IMR-90 (cell line): ENCODE results near the gene ARHGAP24. TPM values are rescaled to one million over a fixed set of nuclear protein-coding genes. Genes with fewer than 3 reads are reported as not detected.

ENCODE experiments used
- ATAC-seq: fragments of 200-7000 bp; cut with Tn5 transposase; 2 replicates; pipeline ENCODE4 v1.9.1; 2020; ENCODE audit warnings: low read depth, mild to moderate bottlenecking, moderate library complexity
- BruUV-seq: library from RNA; stranded (reverse); fragments of 400-500 nt; replicated peaks from 2 replicates; lab custom pipeline; 2021; lab: Mats Ljungman, UMichigan
- CTCF ChIA-PET: fragments of 300-600 bp; formaldehyde crosslinking; extraction: SDS; loops from one replicate; lab custom pipeline; 2021; ENCODE audit warnings: antibody characterized with exemption; lab: Yijun Ruan, JAX
- POLR2A ChIA-PET: fragments of 300-600 bp; sonication (Branson Sonifier 250); formaldehyde crosslinking; loops from one replicate; lab custom pipeline; 2022; ENCODE audit warnings: antibody characterized with exemption; ENCODE audit not compliant: unreplicated experiment; lab: Charles Lee
- DNase-seq: peaks from one replicate; pipeline ENCODE4 v3.0.0; 2013
- H2AFZ ChIP-seq: replicated peaks from 2 replicates; pipeline ENCODE3; 2013; ENCODE audit warnings: low read length, mild to moderate bottlenecking; ENCODE audit not compliant: poor library complexity
- H2AK5ac ChIP-seq: 2 replicates; pipeline ENCODE4 v1.6.1; 2013; ENCODE audit warnings: low read depth, low read length, inconsistent platforms
- H2AK9ac ChIP-seq: replicated peaks from 2 replicates; pipeline ENCODE3; 2013; ENCODE audit warnings: mild to moderate bottlenecking, low read depth, low read length, moderate library complexity; ENCODE audit not compliant: poor library complexity
- H2BK120ac ChIP-seq: 2 replicates; pipeline ENCODE4 v1.6.1; 2013; ENCODE audit warnings: low read depth, low read length, inconsistent platforms
- H2BK15ac ChIP-seq: 3 replicates; pipeline ENCODE4 v1.6.1; 2013; ENCODE audit warnings: low read depth, low read length, inconsistent platforms
- H2BK20ac ChIP-seq: 2 replicates; pipeline ENCODE4 v1.6.1; 2013; ENCODE audit warnings: low read depth, mild to moderate bottlenecking, inconsistent platforms, low read length, moderate library complexity
- H2BK5ac ChIP-seq: 2 replicates; pipeline ENCODE4 v1.6.1; 2013; ENCODE audit warnings: mild to moderate bottlenecking, low read depth, low read length, inconsistent platforms; ENCODE audit not compliant: poor library complexity, severe bottlenecking
- H3K14ac ChIP-seq: replicated peaks from 2 replicates; pipeline ENCODE4 v1.6.1; 2013; ENCODE audit warnings: low read depth, low read length, inconsistent platforms
- H3K18ac ChIP-seq: 2 replicates; pipeline ENCODE4 v1.6.1; 2013; ENCODE audit warnings: low read depth, low read length, control low read depth
- H3K23ac ChIP-seq: 2 replicates; pipeline ENCODE4 v1.6.1; 2013; ENCODE audit warnings: low read depth, low read length, inconsistent platforms
- H3K27ac ChIP-seq: 2 replicates; pipeline ENCODE4 v1.5.1; 2013; ENCODE audit warnings: mild to moderate bottlenecking, control low read depth, low read length; ENCODE audit not compliant: insufficient read depth
- H3K27me3 ChIP-seq: 2 replicates; pipeline ENCODE4 v1.6.1; 2013; ENCODE audit warnings: low read length; ENCODE audit not compliant: control insufficient read depth, insufficient read depth
- H3K36me3 ChIP-seq: 2 replicates; pipeline ENCODE4 v1.6.1; 2013; ENCODE audit warnings: low read length, mixed read lengths; ENCODE audit not compliant: control insufficient read depth, insufficient read depth
- H3K4ac ChIP-seq: 2 replicates; pipeline ENCODE4 v1.6.1; 2013; ENCODE audit warnings: low read depth, low read length, inconsistent platforms
- H3K4me1 ChIP-seq: 2 replicates; pipeline ENCODE4 v1.6.1; 2013; ENCODE audit warnings: low read length, mixed read lengths; ENCODE audit not compliant: control insufficient read depth, insufficient read depth
- H3K4me2 ChIP-seq: 2 replicates; pipeline ENCODE4 v1.6.1; 2013; ENCODE audit warnings: low read depth, mild to moderate bottlenecking, control low read depth, low read length, moderate library complexity
- H3K4me3 ChIP-seq: 2 replicates; pipeline ENCODE4 v1.5.1; 2013; ENCODE audit warnings: low read depth, mild to moderate bottlenecking, control low read depth, low read length, moderate library complexity; ENCODE audit not compliant: insufficient read depth
- H3K56ac ChIP-seq: 2 replicates; pipeline ENCODE4 v1.6.1; 2013; ENCODE audit warnings: low read length, inconsistent platforms; ENCODE audit not compliant: insufficient read depth; ENCODE audit errors: extremely low read depth
- H3K79me1 ChIP-seq, 2 experiments: 2 replicates each; pipeline ENCODE4 v1.6.1; 2013; ENCODE audit warnings: low read length in 2 of 2, inconsistent platforms in 1 of 2, low read depth in 1 of 2
- H3K9ac ChIP-seq: 2 replicates; pipeline ENCODE4 v1.6.1; 2013; ENCODE audit warnings: low read depth, low read length, control low read depth
- H3K9me1 ChIP-seq: 2 replicates; pipeline ENCODE4 v1.6.1; 2013; ENCODE audit warnings: low read length, inconsistent platforms; ENCODE audit not compliant: insufficient read depth
- H3K9me3 ChIP-seq: 2 replicates; pipeline ENCODE4 v1.6.1; 2013; ENCODE audit warnings: low read length; ENCODE audit not compliant: control insufficient read depth, insufficient read depth
- H4K20me1 ChIP-seq: 2 replicates; pipeline ENCODE4 v1.6.1; 2013; ENCODE audit warnings: low read length, inconsistent platforms; ENCODE audit not compliant: insufficient read depth
- H4K5ac ChIP-seq: 2 replicates; pipeline ENCODE4 v1.6.1; 2013; ENCODE audit warnings: mild to moderate bottlenecking, low read depth, low read length, control low read depth
- H4K8ac ChIP-seq, 2 experiments: 2 replicates each; pipeline ENCODE4 v1.6.1; 2013; ENCODE audit warnings: low read depth in 2 of 2, low read length in 2 of 2, control low read depth in 1 of 2, inconsistent platforms in 1 of 2
- H4K91ac ChIP-seq: 2 replicates; pipeline ENCODE4 v1.6.1; 2013; ENCODE audit warnings: low read depth, low read length, inconsistent platforms; ENCODE audit not compliant: insufficient read depth
- BHLHE40 ChIP-seq: fragments of 150-350 bp; IDR thresholded peaks from 2 replicates; pipeline ENCODE4 v1.6.1; 2016; ENCODE audit warnings: mild to moderate bottlenecking, low read depth, low read length
- CEBPB ChIP-seq: IDR thresholded peaks from 2 replicates; pipeline ENCODE4 v1.6.1; 2012; ENCODE audit warnings: low read depth, low read length, improper control_type of control experiment
- CHD1 ChIP-seq: IDR thresholded peaks from 2 replicates; pipeline ENCODE4 v1.6.1; 2012; ENCODE audit warnings: low read depth, low read length, improper control_type of control experiment
- CTCF ChIP-seq: conservative IDR thresholded peaks from 2 replicates; pipeline ENCODE4 v1.5.1; 2012; ENCODE audit warnings: mild to moderate bottlenecking, low read depth, low read length, improper control_type of control experiment
- ELK1 ChIP-seq: fragments of 150-350 bp; IDR thresholded peaks from 2 replicates; pipeline ENCODE4 v1.6.1; 2016; ENCODE audit warnings: low read depth, mild to moderate bottlenecking, low read length, moderate library complexity, borderline replicate concordance
- FOS ChIP-seq: fragments of 150-350 bp; IDR thresholded peaks from 2 replicates; pipeline ENCODE4 v1.6.1; 2016; ENCODE audit warnings: low read depth, low read length
- MAFK ChIP-seq: IDR thresholded peaks from 2 replicates; pipeline ENCODE4 v1.6.1; 2012; ENCODE audit warnings: low read depth, low read length, improper control_type of control experiment
- MAZ ChIP-seq: IDR thresholded peaks from 2 replicates; pipeline ENCODE4 v1.6.1; 2012; ENCODE audit warnings: low read depth, mild to moderate bottlenecking, low read length, improper control_type of control experiment, moderate library complexity, borderline replicate concordance
- MXI1 ChIP-seq: IDR thresholded peaks from 2 replicates; pipeline ENCODE4 v1.6.1; 2012; ENCODE audit warnings: low read depth, mild to moderate bottlenecking, low read length, moderate library complexity, borderline replicate concordance
- NFE2L2 ChIP-seq: fragments of 150-350 bp; IDR thresholded peaks from 2 replicates; pipeline ENCODE4 v1.6.1; 2016; ENCODE audit warnings: low read depth, mild to moderate bottlenecking, low read length
- POLR2A ChIP-seq: IDR thresholded peaks from 2 replicates; pipeline ENCODE4 v1.6.1; 2012; ENCODE audit warnings: mild to moderate bottlenecking, low read depth, low read length
- RAD21 ChIP-seq: IDR thresholded peaks from 2 replicates; pipeline ENCODE4 v1.6.1; 2012; ENCODE audit warnings: low read length, improper control_type of control experiment
- RCOR1 ChIP-seq: IDR thresholded peaks from 2 replicates; pipeline ENCODE4 v1.6.1; 2012; ENCODE audit warnings: mild to moderate bottlenecking, low read length, improper control_type of control experiment; ENCODE audit not compliant: insufficient replicate concordance
- RFX5 ChIP-seq: IDR thresholded peaks from 2 replicates; pipeline ENCODE4 v1.8.0; 2012; ENCODE audit warnings: low read depth, mild to moderate bottlenecking, low read length, moderate library complexity
- SMC3 ChIP-seq: fragments of 150-350 bp; IDR thresholded peaks from 2 replicates; pipeline ENCODE4 v1.6.1; 2016; ENCODE audit warnings: low read depth, mild to moderate bottlenecking, antibody characterized with exemption, low read length, moderate library complexity
- USF2 ChIP-seq: fragments of 150-350 bp; IDR thresholded peaks from 2 replicates; pipeline ENCODE4 v1.6.1; 2017; ENCODE audit warnings: mild to moderate bottlenecking, antibody characterized with exemption, low read length, low read depth
- WGBS, 2 experiments: methylation state at CpG; one replicate each; pipeline versions ENCODE4 v1.1.5 to v1.1.7; 2013; ENCODE audit warnings: missing lambda C conversion rate in 2 of 2; ENCODE audit not compliant: insufficient read length in 1 of 2; ENCODE audit errors: extremely low coverage in 2 of 2; 5-methylcytosine and 5-hydroxymethylcytosine counted together
- dilution Hi-C: fragments of 300-500 bp; cut with HindIII; formaldehyde crosslinking; loops from one replicate; pipeline ENCODE4 v1.14.3; 2018; ENCODE audit warnings: low sequenced_read_pairs; ENCODE audit not compliant: unreplicated experiment
- in situ Hi-C: fragments of 300-500 bp; cut with MboI; formaldehyde crosslinking; loops from 3 replicates; pipeline ENCODE4 v1.14.3; 2019; ENCODE audit warnings: low sequenced_read_pairs, inconsistent platforms, mixed read lengths
- intact Hi-C: fragments of 100-400 bp; cut with micrococcal nuclease; formaldehyde crosslinking; loops from 2 replicates; pipeline ENCODE4 v1.10.0; 2022
- polyA plus RNA-seq, 3 experiments: library from polyadenylated mRNA; depleted of rRNA; stranded (reverse); fragments of >200 nt; gene quantifications; 2 replicates each; pipeline ENCODE4 v1.2.3, GENCODE V29; 2012; ENCODE audit warnings: low replicate concordance in 1 of 3
- total RNA-seq: library from RNA; depleted of rRNA; stranded (reverse); fragments of >200 nt; gene quantifications from 2 replicates; pipeline ENCODE4 v1.2.3, GENCODE V29; 2012

ARHGAP24 gene
- total and polyA plus RNA-seq, 2 of the 4 experiments (the other 2 are of a cell fraction) = 11.9 to 24.0 TPM

- H3K56ac ChIP-seq = no peak overlapping the region
- H2AK5ac ChIP-seq = no peak overlapping the region
- no peaks in the 10 kb centered on the region for H3K27me3 ChIP-seq
- no peak overlapping the region for H3K4me2 ChIP-seq
- H4K5ac ChIP-seq = no peak overlapping the region
- BruUV-seq = no TSS peak
- H4K8ac ChIP-seq = no peak overlapping the region
- no peak for DNase-seq
- peaks cover 4% of the 10 kb centered on the region; the same call in 1 of the 2 replicates for H4K20me1 ChIP-seq
- H3K18ac ChIP-seq = no peak overlapping the region
- no peaks in the 10 kb centered on the region for H3K9me3 ChIP-seq
- no peak overlapping the region for H2AFZ ChIP-seq
- no peak overlapping the region for H2BK15ac ChIP-seq
- H2BK5ac ChIP-seq = no peak overlapping the region
- H2BK120ac ChIP-seq = no peak overlapping the region
- H4K91ac ChIP-seq = no peak overlapping the region
- WGBS, 2 experiments = no CpG with 5 or more reads among the region's 2 CpGs
- no peak overlapping the region for H3K4me3 ChIP-seq
- H3K14ac ChIP-seq = no peak overlapping the region
- no peak overlapping the region for H3K9ac ChIP-seq
- TF ChIP-seq RFX5 = no peak
- TF ChIP-seq ELK1 = no peak
- no peak for TF ChIP-seq CEBPB
- no peak for TF ChIP-seq POLR2A
- no peak for TF ChIP-seq MXI1
- no peak for TF ChIP-seq SMC3
- no peak for TF ChIP-seq MAZ
- no peak for TF ChIP-seq RCOR1
- TF ChIP-seq NFE2L2 = no peak
- no peak for TF ChIP-seq RAD21
- TF ChIP-seq CHD1 = no peak
- no peak for TF ChIP-seq MAFK
- TF ChIP-seq BHLHE40 = no peak
- no peak for TF ChIP-seq CTCF
- TF ChIP-seq FOS = no peak
- TF ChIP-seq USF2 = no peak
- no peaks in the 10 kb centered on the region for H3K4me1 ChIP-seq
- ChIA-PET CTCF (no interaction called here), POLR2A (no interaction called here)
- no peak overlapping the region for H2BK20ac ChIP-seq
- H3K79me1 ChIP-seq = peaks cover 17 to 35% of the 10 kb centered on the region in 2 experiments; a peak in 3 of 4 replicates
- no peak overlapping the region for H3K4ac ChIP-seq
- peaks cover 4% of the 10 kb centered on the region for H3K9me1 ChIP-seq
- in situ Hi-C loops = no loop called here
- intact Hi-C loops = no loop called here
- dilution Hi-C loops = no loop called here
- H3K23ac ChIP-seq = no peak overlapping the region
- no peak for ATAC-seq
- H3K36me3 ChIP-seq = no peaks in the 10 kb centered on the region
- H2AK9ac ChIP-seq = no peak overlapping the region
- no peak overlapping the region for H3K27ac ChIP-seq
Observed at GRCh38 chr4:85884251-85884650, 409.3 kb downstream of the ARHGAP24 start.
